Fibroblast of lung (primary cell): ENCODE measurements around the gene TBCK.

ENCODE experiments used
- CTCF ChIP-seq, 2 donors: IDR thresholded peaks in 1 of 2; conservative IDR thresholded peaks in 1 of 2; 1 replicate in 1 of 2; 2 replicates in 1 of 2; pipeline ENCODE4 v1.5.1; 2011 to 2012; ENCODE audit warnings: low read length in 2 of 2, control low read depth in 1 of 2, inconsistent platforms in 1 of 2, low read depth in 1 of 2, mild to moderate bottlenecking in 1 of 2
- EZH2 ChIP-seq: IDR thresholded peaks from 2 replicates; pipeline ENCODE4 v1.5.1; 2012; ENCODE audit warnings: low read length, control low read depth, mild to moderate bottlenecking; ENCODE audit errors: missing control alignments

DNA sequence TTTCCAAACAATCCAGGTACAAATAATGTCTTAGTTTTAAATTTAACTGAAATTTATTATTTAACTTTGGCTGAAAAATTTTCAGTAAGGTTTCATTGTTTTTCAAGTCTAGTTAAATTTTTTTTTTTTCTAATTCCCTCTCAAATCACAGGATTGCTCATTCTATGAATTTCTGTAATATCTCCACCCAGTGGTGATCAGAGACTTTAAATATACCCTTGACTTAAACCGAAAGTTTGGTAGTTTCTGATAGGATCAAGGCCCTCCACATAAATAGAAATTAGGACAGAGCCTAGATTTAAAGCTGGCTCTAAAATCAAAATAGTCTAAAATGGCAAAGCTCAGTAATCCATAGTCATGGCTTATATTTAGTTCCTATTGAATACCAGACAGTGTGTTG, 175.4 kb downstream of the TBCK start:
- peak in 1 of 2 donors; percentile 2 for TF ChIP-seq CTCF (conservative IDR thresholded peaks at IDR 0.05 in 1 of 2, IDR thresholded peaks at IDR 0.05 in 1 of 2; ENCODE audit: low read depth in 1 of 2, low read length in 2 of 2)
- no peak for TF ChIP-seq EZH2
